ENCODE data around the gene XRN1.

Gene XRN1

GRCh38 chr3:142270407-142270806 is 177.4 kb downstream of the XRN1 start:
- no peak for DNase-seq (ENCODE audit: low read depth)

GRCh38 chr3:142269767-142270166 is 178.1 kb downstream of the XRN1 start:
- no peak for DNase-seq (ENCODE audit: low read depth)

- DNase-seq (ENCODE audit: low read depth), result no peak
Observed at GRCh38 chr3:142268426-142268825, 179.4 kb downstream of the XRN1 start.

GRCh38 chr3:142267269-142267668 is 180.6 kb downstream of the XRN1 start:
- no peak for DNase-seq (ENCODE audit: low read depth)

GRCh38 chr3:142263112-142263511 is 184.7 kb downstream of the XRN1 start:
- DNase-seq (ENCODE audit: low read depth), result no peak

- no peak for DNase-seq (ENCODE audit: low read depth)
Observed at GRCh38 chr3:142259359-142259758, 188.5 kb downstream of the XRN1 start.

- DNase-seq (ENCODE audit: low read depth), result no peak
Observed at GRCh38 chr3:142256712-142257333, 191.0 kb downstream of the XRN1 start.
